T-helper 1 cell (primary cell): ENCODE measurements around the gene TMX4.
"Not testable (repeated sequence)": the region's sequence is repeated elsewhere in the genome, so short reads cannot be mapped to it uniquely, and the experiment has no call there.

Experiments
- DNase-seq, 5 donors: peaks; one replicate each; pipeline ENCODE4 v3.0.0-alpha.2; 2012 to 2020

The TMX4 gene

GRCh38 chr20:7959484-7959883 lies 60.1 kb downstream of the TMX4 start:
- DNase-seq = no peak

GRCh38 chr20:7956561-7956960 lies 63.0 kb downstream of the TMX4 start:
- not testable (repeated sequence) for DNase-seq

- DNase-seq = no peak
Measured at GRCh38 chr20:7950387-7950786, 69.2 kb downstream of the TMX4 start.

GRCh38 chr20:7943891-7944290 lies 75.7 kb downstream of the TMX4 start:
- no peak for DNase-seq

GRCh38 chr20:7940341-7940740 lies 79.2 kb downstream of the TMX4 start, which contains the start of gene HAO1:
TSS of gene HAO1 (minus strand) at chr20:7940458. CDS start at chr20:7940422, 36 bp downstream.
- DNase-seq = no peak

- DNase-seq = no peak
Measured at GRCh38 chr20:7939663-7940062, 79.9 kb downstream of the TMX4 start.

GRCh38 chr20:7938058-7938457 lies 81.5 kb downstream of the TMX4 start:
- DNase-seq = no peak

- DNase-seq = no peak
Measured at GRCh38 chr20:7937328-7937727, 82.2 kb downstream of the TMX4 start.

GRCh38 chr20:7935027-7935551 lies 84.5 kb downstream of the TMX4 start:
- DNase-seq = no peak

GRCh38 chr20:7933346-7933745 lies 86.2 kb downstream of the TMX4 start:
- DNase-seq = no peak

GRCh38 chr20:7930343-7930742 lies 89.2 kb downstream of the TMX4 start:
- no peak for DNase-seq
